HG03175 (cell line): ENCODE data around the gene ART3.

Source experiments
- ATAC-seq: cut with Tn5 transposase; IDR thresholded peaks from one replicate; pipeline ENCODE4 v1.9.1; 2021; ENCODE audit warnings: mild to moderate bottlenecking, moderate library complexity; ENCODE audit not compliant: unreplicated experiment

Gene ART3

GRCh38 chr4:76144546-76144945 is 70.0 kb downstream of the ART3 start:
- no peak for ATAC-seq

- ATAC-seq: peak; percentile 29
Measured at GRCh38 chr4:76147454-76148141, 73.1 kb downstream of the ART3 start.

- peak; percentile 99 for ATAC-seq
Measured at GRCh38 chr4:76148142-76148865, 73.8 kb downstream of the ART3 start, which contains the start of gene NUP54. Gene NUP54, minus strand, starts transcription at chr4:76148397. Its CDS starts 23 bp downstream, at chr4:76148374.

- ATAC-seq: no peak
Measured at GRCh38 chr4:76153356-76153755, 78.8 kb downstream of the ART3 start.

GRCh38 chr4:76155979-76156378 is 81.5 kb downstream of the ART3 start:
- ATAC-seq: no peak

GRCh38 chr4:76156635-76157034 is 82.1 kb downstream of the ART3 start:
- ATAC-seq: no peak

GRCh38 chr4:76160355-76160754 is 85.8 kb downstream of the ART3 start:
- no peak for ATAC-seq
